Effector CD4-positive, alpha-beta T cell (primary cell): Measurements from ENCODE around the gene COL26A1.

ENCODE experiments used
- DNase-seq: peaks from one replicate; pipeline ENCODE4 v3.0.0-alpha.2; 2020

COL26A1 gene

DNA sequence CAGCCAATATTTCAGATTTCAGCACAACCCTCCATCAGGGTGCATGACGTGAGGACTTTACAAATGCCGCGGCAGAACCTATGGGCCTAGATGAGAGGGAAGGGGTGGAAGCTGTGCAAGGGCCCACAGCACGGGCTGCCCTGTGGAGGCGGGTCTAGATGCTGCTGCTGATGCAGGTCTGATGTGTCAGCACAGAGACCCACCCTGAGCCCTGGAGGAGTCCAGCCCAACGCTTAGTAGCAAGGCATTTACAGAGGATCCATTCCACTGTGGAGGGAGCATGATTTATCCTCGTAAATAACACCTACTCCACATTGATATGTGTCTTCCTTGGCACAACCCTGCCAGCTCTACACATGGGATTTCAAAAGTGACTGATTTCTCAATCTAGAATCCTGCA is 217.9 kb downstream of the COL26A1 start:
- DNase-seq, result no peak

DNA sequence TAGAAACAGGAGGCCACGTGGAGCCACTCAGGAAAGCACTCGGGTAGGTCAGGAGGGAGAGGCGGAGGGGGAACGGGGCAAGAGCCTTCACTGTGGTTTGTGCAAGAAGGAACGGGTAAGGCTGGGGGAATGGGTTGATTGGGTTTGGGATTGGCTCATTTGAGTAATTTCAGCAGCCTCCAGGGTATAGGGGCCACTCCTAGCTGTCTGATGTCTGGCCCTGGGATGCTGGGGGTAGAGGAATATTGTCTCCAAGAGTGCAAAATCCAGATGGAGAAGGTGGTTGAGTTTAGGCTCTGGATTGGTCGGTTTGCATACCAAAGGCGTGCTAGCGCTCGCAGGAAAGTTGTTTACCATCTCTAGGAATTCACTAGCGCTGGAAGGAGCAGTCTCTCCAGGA is 219.2 kb downstream of the COL26A1 start:
- DNase-seq, result no peak

DNA sequence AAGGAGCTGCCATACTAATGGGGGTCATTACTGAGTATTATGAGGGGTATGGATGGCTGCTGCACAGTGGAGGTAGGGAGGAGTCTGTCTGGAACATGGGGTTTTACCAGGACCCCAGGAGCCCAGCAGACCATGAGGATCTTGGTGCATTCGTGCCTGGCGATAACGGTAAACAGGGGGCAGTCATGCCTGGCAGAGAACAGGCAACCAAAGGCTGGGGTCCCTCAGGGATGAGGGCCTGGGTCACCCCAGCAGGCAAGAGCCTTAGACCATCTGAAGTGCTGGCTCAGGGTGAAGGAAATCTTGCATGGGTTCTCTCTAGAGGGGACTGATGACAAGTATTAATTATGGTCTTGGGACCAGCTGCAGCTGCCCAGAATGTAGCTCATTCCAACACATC is 220.3 kb downstream of the COL26A1 start:
- no peak for DNase-seq

DNA sequence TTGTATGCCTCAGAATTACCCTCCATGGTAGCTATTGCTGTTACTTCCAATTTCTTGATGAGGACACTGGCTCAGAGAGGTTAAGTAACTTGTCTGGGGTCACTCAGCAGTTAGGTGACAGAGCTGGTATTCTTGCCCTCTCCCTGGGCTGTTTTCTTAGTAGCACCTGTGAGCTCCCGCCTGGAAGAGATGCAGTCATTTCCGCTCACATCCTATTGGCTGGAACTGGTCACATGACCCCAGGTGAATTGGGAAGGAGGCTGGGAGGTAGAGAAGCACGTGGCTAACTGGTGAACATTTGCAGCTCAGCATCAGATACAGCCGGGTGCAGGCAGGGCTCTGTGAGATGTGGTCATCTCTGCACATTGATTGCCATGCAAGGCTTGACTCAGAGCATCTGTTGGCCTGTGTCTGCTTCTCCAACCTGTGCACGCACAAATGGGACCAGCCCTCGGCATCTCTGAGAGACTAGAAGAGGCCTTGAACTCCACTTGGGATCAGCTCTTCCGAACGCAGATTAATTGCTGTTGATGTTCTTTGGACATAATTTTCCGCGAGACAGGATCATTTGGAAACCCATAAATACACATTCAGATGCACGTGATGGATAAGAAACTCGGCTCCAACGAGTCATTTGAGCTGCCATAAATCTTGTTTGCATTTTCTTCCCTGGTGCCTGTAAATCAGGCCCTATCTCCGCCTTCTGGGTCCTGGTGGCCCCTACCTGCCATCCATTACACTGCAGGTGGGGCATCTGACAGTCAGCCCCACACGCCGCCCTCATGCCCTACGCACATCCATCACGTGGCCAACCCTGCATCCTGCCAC is 223.6 kb downstream of the COL26A1 start:
- DNase-seq, result no peak

DNA sequence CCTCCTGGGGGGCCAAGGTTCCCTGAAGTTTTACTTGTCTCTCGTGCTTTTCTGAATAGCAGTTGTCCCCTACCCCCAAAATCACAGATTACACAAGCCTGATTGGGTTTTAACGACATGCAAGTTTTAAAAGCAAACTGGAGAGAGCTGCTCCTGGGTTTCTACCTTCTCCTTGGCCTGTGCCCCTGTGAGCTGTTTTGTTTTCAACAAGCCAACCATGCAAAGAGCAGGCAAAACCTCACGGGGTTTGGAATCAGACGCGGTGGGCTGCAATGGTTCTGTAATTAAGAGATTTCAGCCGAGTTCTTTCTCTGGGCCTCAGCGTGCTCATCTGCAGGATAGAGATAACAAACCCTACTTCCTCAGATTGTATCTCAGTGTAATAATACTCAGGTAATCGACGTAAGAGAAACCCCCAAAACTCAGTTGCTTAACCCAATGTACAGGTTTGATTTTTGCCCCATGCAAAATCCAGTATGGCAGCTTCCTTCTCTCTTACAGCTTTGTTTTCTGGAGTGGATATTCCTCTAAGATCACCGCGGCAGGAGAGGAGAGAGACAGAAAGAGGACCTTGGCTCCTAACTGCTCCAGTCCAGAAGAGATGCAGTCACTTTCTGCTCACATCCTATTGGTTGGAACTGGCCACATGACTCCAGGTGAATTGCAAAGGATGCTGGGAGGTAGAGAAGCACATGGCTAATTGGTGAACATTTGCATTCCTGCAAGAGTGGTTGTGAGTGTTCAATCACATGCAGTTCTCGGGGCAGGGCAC is 224.4 kb downstream of the COL26A1 start:
- DNase-seq, result no peak

DNA sequence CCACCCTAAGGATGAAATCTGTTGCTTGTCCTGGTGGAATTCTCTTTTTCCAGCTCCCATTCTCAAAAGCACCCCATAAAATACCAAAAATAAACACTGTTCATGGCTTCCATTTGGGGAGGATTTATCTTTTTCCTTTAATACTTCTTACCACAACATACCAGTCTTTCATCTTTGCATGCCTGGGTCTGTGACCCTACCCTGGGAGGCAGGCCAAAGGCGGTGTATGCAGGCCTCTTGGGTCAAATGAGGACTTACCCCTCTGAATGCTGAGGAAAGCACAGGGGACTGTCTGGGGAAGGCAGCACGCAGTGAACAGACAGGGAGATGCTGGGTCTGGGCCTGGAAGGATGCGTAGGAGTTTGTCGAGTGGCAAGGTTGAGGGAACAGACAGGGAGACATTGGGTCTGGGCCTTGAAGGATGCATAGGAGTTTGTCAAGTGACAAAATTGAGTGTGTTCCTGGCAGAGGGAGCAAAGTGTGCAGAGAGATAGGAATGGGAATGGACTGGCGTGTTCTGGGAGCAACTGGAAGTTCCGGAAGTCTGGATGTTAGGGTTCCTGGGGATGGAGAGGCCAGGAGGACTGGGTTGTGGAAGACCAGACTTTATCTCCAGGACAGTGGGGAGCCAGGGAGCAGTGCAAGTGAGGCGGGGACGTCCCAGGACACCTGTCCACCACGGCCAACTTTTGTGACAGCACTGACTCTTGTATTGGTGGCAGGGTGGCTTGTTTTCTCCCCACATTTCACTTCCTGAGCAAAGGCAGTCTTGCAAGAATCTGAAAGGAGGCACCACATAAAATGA is 225.7 kb downstream of the COL26A1 start:
- no peak for DNase-seq

DNA sequence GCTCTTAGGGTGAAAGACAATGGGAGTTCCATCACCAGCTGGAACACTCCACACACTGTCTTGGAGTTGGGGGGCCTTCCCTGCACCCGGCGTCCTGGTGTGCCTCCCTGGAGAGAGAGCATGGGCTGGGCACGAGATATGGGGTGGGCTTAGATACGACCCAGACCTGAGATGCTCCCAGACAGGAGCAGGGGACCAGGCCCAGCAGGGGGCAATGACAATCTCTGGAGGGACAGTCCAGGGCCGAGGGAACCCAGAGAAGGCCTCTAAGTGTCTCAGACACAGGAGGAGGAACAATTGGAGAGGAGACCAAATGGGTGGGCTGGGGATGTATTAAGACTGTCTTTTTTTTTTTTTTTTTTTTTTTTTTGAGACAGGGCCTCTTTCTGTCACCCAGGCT is 226.4 kb downstream of the COL26A1 start:
- DNase-seq, result no peak

DNA sequence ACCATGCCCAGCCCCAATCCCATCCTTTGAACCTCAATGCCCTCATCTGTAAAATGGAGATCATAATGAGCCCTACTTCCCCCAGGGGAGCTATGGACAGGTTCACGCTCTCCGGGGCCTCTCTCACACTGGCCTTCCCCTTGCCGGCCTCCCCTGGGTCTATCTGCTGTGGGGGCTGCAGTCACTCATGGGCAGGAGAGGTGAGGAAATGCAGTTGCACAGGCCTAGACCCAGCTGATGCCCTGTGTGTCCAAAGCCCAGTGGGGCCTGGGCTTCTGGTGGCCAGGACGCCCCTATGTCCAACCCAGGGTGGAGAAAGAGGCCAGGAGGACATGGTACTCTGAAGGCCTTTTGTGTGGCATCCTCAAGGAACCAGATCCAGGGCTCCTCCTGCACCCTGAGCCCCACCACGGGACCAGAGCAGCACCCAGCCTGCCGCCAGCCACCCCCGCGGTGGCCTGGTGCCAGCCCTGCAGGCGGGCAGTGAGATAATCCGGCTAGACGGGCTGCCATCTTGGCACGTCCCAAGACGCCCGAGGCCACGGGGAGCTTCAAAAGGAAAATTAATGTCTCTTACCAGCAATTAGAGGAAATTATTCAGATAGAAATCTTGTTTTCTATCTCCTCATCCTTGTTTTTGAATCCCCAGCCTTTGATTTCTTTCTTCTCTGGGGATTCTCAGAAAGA is 227.4 kb downstream of the COL26A1 start:
- no peak for DNase-seq

DNA sequence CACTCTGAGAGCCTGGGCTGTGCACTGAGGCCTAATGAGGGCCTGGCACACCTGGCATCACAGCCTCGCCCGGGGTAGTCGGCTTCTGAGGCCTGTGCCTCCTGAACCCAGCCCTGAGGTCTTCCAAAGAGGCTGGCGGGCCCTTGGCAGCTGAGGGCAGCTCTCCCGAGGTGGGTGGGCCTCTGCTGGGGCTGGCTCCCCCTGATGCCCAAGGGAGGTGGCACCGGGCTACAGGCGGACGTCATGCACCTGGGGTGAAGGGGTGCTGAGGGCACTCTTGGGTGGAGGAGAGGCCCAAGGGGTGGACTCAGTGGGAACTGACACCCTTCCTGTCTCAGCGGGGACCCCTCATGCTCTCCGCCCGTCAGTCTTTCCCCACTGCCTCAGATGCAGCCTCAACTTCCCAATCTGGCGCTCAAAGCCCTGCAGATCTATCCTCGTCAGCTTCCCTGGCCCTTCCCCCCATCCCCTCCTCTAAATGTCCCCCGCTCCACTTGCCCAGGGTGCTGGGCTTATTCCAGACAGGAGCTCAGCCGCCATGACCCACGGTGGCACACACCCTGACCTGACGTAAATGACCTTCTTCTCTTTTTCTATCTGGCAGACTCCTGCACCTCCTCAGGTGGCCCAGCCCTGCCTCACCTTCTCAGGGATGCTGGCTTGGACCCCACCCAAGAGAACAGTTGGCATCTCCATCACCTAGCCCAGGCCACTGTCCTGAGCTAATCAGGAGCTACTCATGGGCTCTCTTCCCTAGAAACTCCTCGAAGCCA is 228.2 kb downstream of the COL26A1 start:
- no peak for DNase-seq

DNA sequence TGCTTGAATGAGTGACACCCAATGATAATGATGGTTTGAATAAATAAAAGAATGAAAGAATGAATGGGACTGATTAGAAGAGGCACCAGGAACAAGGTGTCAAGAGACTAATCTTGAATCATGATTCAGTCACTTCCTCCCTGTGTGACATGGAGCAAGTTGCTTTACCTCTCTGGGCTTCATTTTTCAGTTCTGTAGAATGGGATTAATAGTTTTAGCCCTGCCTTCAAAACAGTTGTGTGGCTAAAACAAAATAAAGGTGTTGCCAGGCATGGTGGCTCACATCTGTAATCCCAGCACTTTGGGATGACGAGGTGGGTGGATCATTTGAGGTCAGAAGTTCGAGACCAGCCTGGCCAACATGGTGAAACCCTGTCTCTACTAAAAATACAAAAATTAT is 228.8 kb downstream of the COL26A1 start:
- DNase-seq, result no peak

DNA sequence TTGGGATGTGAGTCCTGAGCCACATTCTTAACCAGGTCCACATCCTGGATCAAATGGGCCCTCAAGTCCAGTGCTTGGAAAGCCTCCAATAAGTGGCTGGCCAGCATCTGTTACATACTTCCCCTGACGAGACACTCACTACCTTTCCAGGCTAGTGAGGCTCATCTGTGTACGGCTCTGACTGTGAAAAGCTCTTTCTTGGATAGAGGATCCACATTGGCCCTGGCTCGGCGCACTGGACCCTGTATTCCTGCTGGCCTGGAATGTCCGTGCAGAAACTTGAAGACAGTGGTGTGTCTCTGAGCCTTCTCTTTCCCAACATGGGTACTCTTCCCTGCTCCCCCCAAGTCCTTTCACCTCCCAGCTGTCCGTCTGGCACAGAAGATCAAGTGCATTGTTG is 230.9 kb downstream of the COL26A1 start:
- no peak for DNase-seq

DNA sequence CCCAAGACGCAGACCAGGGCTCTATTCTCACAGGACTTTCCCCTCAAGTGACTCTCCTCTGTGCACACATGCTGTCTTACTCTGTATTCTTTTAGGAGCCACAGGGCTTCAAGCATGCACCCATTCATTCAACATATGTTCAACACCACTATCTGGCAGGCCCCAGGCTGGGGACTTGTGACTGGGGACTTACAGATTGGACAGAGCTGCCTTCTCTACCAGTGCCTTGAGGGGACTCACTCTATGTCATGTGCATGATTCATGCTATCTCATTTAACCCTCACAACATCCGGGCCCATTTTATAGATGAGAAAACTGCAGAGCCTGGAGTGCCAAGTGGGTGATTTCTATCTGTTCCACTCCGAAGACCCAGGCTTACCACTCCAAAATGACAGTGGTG is 232.1 kb downstream of the COL26A1 start:
- DNase-seq, result no peak

DNA sequence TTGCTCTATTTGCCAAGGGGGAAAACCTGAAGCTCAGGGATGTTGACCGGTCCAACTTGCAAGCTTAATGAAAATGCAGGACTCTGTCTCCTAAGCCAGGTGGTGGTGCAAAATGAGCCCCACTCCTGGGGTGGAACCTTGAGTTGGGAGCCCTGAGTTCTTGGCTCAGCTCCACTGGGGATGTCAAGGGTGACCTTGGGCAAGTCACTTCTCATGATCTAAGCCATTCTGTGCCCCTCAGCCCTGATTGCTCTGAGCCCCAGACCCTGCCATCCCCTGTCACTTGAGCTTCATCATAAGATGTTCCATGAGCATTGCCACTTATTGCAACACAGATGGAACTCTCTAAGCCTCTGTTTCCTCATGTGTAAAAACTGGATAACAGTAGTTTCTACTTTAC is 232.6 kb downstream of the COL26A1 start:
- no peak for DNase-seq

DNA sequence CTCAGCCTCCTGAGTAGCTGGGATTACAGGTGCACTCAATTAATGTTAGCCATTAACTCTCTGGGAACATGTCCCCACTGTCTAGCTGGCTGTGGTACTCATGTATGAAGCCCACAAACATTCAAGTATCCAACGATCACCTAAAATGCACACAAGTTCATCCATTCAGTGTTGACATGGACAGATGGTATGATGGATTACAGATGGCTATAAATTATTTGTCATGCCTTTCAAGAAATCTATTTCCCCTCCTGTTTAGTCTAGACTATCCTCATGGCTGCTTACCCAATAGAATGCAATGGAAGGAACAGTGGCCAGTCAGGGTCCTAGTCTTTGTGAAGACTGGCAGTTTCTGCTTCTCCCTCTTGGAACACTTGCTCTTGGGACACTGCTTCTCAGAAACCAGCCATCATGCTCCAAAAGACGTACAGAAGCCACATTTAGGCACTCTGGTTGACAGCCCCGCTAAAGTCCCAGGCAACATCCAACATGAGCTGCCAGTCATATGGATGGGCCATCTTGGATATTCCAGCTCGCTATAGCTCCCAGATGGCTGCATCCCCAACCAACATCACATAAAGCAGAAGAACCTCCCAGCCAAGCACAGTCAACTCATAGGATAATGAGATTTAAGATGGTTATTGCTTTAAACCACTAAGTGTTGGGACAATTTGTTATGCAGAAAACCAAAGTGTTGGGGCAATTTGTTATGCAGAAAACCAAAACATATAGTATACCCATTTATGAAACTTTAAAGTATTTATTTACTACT is 233.3 kb downstream of the COL26A1 start:
- DNase-seq, result no peak

DNA sequence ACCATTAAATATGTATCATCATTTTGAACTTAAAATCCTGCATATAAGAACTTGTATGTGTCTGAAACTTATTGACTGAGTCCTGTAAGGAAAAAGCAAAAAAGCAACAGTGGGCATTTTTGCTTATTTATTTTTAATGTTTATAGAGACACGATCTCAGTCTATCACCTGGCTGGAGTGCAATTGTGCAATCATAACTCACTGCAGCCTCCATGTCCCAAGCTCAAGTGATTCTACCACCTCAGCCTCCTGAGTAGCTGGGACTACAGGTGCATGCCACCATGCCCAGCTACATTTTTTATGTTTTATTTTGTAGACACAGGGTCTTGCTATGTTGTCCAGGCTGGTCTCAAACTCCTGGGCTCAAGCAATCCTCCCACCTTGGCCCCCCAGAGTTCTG is 234.2 kb downstream of the COL26A1 start:
- no peak for DNase-seq

DNA sequence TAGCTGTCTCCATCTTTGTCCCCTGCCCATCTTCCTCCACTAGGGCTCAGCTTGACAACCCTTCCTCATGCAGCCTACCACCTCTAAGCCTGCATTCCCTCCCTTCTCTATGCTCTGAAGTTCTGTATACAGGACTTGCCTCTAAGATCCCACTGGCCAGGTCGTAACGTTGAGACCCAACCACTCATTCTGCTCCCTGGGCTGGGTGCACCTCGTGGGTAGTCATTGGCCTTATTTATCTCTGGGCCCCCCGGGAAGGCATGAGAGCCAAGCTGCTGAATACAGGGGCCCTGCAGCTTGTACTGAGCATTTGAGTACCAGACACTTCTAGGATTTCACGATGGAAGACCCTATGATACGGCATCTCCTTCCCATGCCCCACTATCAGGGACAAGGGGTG is 235.3 kb downstream of the COL26A1 start:
- no peak for DNase-seq

DNA sequence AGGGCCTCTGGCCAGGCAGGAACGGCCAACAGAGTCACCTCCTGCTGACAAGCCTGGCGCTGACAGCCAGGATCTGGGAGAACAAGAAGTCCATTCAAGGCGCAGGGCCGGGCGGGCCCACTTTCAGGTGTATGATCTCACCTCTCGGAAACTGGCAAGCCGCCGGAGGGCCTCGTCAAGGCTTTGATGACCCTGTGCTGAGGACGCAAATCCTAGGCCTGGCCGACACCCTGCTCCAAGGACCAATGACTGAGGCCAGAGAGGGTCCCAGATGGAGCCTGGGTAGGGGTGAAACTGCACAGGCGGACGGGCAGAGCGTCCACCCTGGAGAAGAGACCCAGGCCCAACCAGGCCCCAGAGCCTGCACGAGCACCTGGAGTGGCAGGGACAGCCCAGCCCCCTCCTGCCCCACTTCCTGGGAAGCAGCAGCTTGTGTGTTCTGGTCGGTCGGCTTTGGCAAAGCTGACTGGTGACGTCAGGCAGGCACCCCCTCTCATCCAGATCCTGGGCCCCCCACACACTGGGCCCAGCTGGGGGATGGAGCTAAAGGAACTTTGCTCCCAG is 235.8 kb downstream of the COL26A1 start:
- DNase-seq, result no peak

DNA sequence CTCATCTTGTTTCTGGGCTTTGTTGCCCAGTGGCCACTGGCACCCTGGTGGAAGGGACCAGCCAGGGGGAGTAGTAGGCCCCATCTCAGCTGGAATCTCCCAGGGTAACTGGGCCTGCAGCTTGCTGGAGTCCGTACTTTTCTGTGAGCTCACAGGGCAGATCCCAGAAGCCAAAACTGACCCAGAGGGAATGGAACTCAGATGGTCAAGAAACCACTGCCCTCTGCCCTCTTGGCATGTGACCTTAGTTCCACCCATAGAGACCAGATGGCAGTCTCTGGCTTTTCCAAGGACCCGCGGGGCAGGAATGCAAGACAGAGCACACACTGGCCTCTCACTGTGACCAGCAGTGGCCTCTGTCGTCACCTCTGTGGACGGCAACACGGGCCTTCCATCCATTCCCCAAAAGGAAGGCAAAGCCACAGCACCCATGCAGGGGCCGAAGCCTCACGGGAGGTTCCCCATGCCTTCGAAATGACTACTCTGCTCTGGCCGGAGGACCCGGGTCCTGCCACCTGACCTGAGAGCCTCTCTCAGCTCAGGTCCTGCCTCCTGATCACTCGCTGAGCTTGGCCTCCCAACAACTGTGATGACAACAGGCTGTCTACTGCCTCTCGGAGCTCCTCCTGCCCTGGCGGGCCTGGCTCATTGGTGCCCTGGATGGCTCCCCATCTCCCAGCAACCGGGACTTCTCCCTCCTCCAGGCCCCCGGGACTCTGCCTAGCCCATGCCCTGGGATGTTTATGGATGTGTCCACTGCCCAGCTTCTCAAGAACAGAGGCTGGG is 236.5 kb downstream of the COL26A1 start:
- DNase-seq, result no peak

DNA sequence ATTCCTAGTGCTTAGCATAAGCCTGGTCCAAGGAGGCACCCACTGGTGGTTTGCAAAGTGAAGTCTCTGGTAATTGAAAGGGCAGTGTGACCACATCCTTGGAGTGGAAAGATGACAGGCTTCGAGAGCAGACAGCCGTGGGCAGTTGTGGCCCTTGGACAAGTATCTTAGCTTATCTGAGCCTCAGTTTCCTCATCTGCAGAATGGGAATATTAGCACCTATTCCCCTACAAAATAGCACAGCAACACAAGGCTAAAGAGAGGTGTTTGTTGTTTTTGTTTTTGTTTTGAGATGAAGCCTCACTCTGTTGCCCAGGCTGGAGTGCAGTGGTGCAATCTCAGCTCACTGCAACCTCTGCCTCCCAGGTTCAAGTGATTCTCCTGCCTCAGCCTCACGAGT is 237.1 kb downstream of the COL26A1 start:
- DNase-seq, result no peak

DNA sequence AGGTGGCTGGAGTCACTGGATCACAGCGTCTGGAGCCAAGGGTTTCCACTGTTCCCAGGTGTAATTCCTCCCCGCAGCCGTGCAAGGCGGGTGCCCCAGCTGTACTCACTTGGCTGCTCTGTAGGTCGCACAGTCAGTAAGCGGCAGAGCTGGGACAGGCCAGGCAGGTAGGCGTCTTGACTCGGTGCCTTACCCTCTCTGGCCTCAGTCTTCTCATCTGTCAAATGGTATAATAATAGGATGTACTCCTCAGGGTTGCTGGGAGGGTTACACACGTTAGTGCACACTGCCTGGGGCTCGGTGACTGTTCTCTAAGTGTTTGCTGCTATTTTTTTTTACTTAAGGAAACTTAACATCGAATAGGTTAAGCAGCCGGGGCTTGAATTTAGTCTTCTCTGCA is 239.4 kb downstream of the COL26A1 start:
- no peak for DNase-seq
